Muscle layer of duodenum (tissue), 2 donors: ENCODE measurements around the gene PTPRN2.

ENCODE experiments used
- H3K27ac ChIP-seq: one replicate; pipeline ENCODE4 v1.7.0; 2013; ENCODE audit warnings: mild to moderate bottlenecking, low read length
- H3K27me3 ChIP-seq: one replicate; pipeline ENCODE4 v1.7.0; 2013; ENCODE audit warnings: low read depth, mild to moderate bottlenecking, control low read depth, low read length
- H3K36me3 ChIP-seq, 2 donors: one replicate each; pipeline ENCODE4 v1.7.0; 2013; ENCODE audit warnings: low read length in 2 of 2, control low read depth in 1 of 2, mild to moderate bottlenecking in 1 of 2; ENCODE audit not compliant: insufficient read depth in 2 of 2, control insufficient read depth in 1 of 2
- H3K4me1 ChIP-seq, 2 donors: one replicate each; pipeline ENCODE4 v1.7.0; 2013; ENCODE audit warnings: low read length in 2 of 2, mild to moderate bottlenecking in 2 of 2, control low read depth in 1 of 2, moderate library complexity in 1 of 2; ENCODE audit not compliant: insufficient read depth in 2 of 2, control insufficient read depth in 1 of 2
- H3K4me3 ChIP-seq, 2 donors: one replicate each; pipeline ENCODE4 v1.7.0; 2013; ENCODE audit warnings: low read length in 2 of 2, low read depth in 1 of 2, mild to moderate bottlenecking in 1 of 2
- H3K9me3 ChIP-seq, 2 donors: one replicate each; pipeline ENCODE4 v1.7.0; 2013; ENCODE audit warnings: low read length in 2 of 2, control low read depth in 1 of 2, mild to moderate bottlenecking in 1 of 2; ENCODE audit not compliant: control insufficient read depth in 1 of 2
- donor health status: healthy.

PTPRN2 gene

DNA sequence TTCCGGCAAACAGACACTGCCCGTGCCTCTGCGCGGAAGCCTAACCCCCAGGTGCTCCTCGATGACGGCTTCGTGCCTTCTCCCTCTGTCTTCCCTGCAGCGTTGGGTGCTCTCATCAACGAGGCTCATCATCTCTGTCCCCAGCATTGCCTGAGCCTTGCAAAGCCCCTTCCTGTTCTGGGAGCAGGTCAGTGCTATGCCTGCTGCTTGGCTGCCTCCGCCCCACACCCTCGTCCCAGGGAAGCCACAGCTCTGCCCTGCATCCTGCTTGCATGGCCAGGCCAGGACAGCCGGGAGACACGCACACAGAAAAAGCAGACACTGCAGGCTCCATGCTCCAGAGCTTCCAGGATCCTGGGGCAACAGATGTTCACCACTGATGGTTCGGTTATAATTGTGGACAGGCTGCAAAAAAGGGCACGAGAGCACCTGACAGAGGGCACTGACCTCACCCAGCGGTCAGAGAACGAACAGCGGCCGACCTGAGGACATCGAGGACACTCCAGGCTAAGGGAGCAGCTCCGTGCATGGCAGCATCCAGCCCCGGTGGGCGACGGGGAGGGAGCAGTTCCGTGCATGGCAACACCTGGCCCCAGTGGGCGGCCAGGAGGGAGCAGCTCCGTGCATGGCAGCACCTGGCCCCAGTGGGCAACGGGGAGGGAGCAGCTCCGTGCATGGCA lies 265.5 kb downstream of the PTPRN2 start:
- Histone ChIP-seq H3K36me3 (no peaks in the 10 kb centered on the region), H3K4me3 (no peak overlapping the region), H3K27me3 (no peaks in the 10 kb centered on the region), H3K4me1 (no peaks in the 10 kb centered on the region), H3K9me3 (no peaks in the 10 kb centered on the region), H3K27ac (no peak overlapping the region)

DNA sequence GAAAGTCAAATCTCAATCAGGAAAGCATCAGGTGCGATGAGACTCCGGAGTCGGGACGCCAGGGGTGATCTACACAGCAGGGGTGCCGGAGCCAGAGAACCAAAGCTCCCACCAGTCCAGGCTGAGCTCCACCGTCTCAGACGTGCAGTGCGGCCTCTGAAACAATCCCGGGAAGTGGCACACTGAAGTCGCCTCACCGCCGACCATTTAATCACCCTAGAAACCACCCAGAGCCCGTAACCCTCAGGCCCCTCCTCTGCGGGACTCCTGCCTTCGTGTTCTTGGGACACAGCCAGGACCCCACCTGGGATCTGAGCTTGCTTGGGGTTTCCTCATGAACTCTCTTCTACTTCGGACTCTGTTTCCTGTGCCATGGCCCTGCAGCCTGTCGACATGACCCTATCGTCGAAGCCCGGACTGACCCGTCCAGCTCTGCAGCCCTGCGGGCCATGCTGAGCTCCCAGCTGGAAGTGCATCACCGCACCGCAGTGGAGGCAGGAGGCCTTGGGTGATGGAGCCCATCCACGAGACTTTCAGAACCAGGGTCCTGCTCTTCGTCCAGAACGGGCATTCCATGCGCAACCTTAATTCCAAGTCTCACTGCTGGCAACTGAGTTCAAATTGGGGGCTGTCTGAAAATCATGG lies 266.4 kb downstream of the PTPRN2 start:
- H3K36me3 ChIP-seq = no peaks in the 10 kb centered on the region
- H3K9me3 ChIP-seq = no peaks in the 10 kb centered on the region
- no peak overlapping the region for H3K4me3 ChIP-seq
- no peaks in the 10 kb centered on the region for H3K4me1 ChIP-seq
- H3K27me3 ChIP-seq = no peaks in the 10 kb centered on the region
- H3K27ac ChIP-seq = no peak overlapping the region

DNA sequence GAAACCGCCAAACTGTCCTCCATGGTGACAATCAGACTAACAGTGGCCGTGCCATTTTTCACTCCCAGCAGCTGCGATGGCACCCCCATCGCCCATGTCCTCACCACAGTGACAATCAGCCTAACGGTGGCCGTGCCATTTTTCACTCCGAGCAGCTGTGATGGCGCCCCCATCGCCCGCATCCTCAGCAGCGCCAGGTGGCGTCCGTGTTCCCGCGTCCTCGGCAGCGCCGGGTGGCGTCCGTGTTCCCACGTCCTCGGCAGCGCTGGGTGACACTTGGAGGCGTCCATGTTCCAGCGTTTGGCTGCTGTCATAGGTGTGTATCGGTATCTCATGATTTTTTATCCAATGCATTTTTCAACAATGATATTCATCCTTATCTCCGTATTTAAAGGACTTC lies 267.3 kb downstream of the PTPRN2 start:
- no peaks in the 10 kb centered on the region for H3K36me3 ChIP-seq
- no peak overlapping the region for H3K27ac ChIP-seq
- no peak overlapping the region for H3K4me3 ChIP-seq
- H3K4me1 ChIP-seq = no peaks in the 10 kb centered on the region
- no peaks in the 10 kb centered on the region for H3K9me3 ChIP-seq
- H3K27me3 ChIP-seq = no peaks in the 10 kb centered on the region

DNA sequence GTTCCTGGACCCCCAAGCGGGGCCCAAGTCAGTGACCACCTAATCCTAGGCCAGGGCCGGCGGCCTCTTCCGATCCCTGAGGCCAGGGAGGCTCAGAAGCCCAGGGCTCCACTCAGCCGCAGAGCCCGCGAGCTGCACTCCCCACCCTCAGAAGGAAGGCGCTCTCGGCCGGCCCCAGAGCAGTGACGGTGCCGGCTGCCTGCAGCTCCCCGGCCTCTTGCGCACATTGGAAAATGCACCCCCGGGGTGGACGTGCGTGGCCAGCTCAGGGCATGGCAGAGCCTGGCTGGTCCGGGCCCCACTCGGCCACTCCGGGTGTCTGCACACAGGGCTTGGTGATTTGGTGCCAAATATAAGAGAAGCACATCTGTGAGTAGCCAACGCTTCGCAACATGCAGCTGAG lies 269.1 kb downstream of the PTPRN2 start:
- Histone ChIP-seq H3K36me3 (no peaks in the 10 kb centered on the region), H3K27me3 (no peaks in the 10 kb centered on the region), H3K4me1 (no peaks in the 10 kb centered on the region), H3K27ac (no peak overlapping the region), H3K9me3 (no peaks in the 10 kb centered on the region), H3K4me3 (no peak overlapping the region)

DNA sequence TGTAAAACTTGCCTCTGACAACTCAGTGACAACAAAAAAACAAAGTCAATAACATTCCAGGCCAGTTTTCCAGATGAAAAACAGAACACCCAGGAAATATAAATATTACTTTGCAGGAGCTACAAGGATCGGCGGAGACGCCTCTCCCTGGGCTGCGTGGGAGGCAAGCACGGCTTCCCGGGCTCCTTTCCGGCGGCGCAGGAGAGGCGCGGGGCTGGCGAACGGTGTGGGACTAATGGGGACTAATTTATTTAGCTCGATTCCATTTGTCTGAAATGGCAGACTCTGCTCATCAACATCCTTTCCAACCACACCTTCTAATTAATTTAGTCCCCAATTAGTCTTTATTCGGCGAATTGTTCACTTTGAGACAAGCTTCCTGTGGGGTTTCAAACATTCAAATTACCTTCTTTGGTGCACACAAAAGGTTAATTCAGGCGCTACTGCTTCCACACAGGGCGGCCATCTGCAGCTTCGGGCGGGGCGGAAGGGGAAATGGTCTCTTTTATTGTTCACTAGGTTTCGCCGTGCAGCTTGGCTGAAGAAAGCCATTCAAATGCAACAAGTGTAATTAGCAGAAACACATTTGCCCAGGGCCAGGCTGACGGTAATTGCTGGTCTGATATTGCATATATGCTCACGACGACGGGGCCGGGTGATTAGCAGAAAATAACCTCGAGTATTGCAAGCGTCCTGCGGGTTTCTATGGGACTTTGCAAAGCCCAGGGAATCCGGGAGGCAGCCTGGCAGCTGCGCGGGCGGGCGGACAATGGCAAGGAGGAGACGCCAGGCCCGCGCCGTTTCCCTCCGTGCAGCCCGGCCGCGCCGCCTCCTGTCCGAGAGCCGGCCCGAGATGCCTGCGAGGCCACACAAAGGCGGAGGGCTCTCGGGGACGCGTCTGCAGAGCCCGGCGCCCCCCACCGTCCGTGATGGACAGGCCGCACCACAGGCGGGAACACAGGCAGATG lies 270.1 kb downstream of the PTPRN2 start:
- no peak overlapping the region for H3K27ac ChIP-seq
- H3K9me3 ChIP-seq = no peaks in the 10 kb centered on the region
- H3K36me3 ChIP-seq = no peaks in the 10 kb centered on the region
- H3K27me3 ChIP-seq = no peaks in the 10 kb centered on the region
- H3K4me1 ChIP-seq = no peaks in the 10 kb centered on the region
- H3K4me3 ChIP-seq = peak overlapping the region in 1 of 2 donors; percentile 32

DNA sequence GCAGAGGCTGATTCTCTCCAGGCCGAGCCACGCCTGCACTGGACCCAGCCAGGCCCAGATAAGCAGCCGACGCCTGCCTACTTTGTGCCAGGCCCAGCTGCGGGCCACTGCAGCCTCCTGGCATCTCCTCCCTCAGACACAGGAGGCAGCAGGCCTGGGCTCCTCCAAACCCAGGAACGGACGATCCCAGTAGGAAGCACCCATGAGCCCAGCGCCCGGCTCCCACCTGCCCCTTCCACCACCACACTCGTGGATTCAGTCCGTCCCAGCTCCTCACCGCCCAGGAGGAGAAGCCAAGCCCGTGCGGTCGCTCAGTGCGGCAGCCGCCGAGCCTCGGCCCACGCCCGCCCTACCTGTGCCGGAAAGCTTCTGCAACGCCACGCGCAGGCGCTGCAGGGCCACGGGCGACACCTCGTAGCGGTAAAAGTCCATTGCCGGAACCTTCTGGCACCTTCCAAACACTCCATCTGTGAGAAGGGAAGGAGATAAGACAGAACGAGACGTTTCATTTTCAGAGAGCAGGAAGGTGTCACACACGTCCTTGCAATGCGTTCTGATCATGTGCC lies 271.1 kb downstream of the PTPRN2 start:
- no peak overlapping the region for H3K27ac ChIP-seq
- H3K36me3 ChIP-seq = no peaks in the 10 kb centered on the region
- no peaks in the 10 kb centered on the region for H3K27me3 ChIP-seq
- H3K9me3 ChIP-seq = no peaks in the 10 kb centered on the region
- H3K4me3 ChIP-seq = no peak overlapping the region
- no peaks in the 10 kb centered on the region for H3K4me1 ChIP-seq

DNA sequence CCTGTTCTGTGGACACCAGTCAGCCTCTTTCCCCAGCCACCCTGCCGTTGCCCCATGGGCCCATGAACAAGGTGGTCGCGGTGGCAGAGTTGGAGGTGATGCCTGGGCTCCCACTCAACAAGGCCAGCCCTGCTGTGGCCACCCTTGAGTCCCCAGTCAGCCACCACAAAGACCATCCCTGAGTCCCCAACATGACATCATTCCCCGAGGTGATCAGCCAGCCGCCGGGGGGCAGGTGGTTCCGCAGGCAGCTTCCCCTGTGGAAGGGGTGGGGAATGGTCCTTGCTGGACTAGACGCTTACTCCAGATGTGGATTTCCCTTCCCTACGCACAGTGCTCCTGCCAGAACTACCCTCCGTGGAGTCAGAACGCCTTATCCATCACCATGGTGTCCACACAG lies 271.7 kb downstream of the PTPRN2 start:
- no peak overlapping the region for H3K4me3 ChIP-seq
- H3K4me1 ChIP-seq = no peaks in the 10 kb centered on the region
- H3K9me3 ChIP-seq = no peaks in the 10 kb centered on the region
- no peaks in the 10 kb centered on the region for H3K36me3 ChIP-seq
- H3K27ac ChIP-seq = no peak overlapping the region
- H3K27me3 ChIP-seq = no peaks in the 10 kb centered on the region

DNA sequence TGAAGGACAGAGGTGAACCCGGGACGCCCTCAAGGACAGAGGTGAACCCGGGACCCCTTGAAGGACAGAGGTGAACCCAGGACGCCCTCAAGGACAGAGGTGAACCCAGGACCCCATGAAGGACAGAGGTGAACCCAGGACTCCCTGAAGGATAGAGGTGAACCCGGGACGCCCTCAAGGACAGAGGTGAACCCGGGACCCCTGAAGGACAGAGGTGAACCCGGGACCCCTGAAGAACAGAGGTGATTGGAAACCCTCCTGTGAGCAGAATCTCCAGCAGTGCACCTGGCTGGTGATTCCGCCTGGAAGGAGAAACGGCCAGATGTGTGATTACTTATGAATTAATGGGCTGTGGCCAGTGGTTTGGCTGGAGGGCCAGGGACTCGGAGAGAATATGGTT lies 272.3 kb downstream of the PTPRN2 start:
- Histone ChIP-seq H3K27ac (no peak overlapping the region), H3K4me1 (no peaks in the 10 kb centered on the region), H3K9me3 (no peaks in the 10 kb centered on the region), H3K4me3 (no peak overlapping the region), H3K27me3 (no peaks in the 10 kb centered on the region), H3K36me3 (no peaks in the 10 kb centered on the region)

DNA sequence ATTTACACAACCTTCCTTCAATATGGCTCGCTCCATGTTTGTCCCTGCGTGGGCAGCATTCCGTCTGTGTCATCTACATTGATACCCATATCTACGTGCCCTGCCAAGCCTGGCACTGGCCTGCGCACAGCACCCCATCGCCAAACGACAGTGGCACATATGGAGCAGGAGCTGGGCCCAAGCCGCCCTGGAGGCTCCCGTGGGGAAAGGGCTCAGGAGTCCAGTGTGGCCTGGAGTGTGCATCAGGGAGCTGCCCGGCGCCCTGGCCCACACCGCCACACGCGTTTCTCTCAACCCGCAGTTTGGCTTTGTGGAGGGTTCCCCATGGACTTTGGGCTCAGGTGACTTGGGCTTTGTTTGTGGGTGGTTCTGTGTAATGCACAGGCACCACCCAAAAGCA lies 273.2 kb downstream of the PTPRN2 start:
- H3K4me3 ChIP-seq = no peak overlapping the region
- peaks cover 0 to 4% of the 10 kb centered on the region in 2 donors for H3K9me3 ChIP-seq
- no peaks in the 10 kb centered on the region for H3K4me1 ChIP-seq
- H3K27ac ChIP-seq = no peak overlapping the region
- no peaks in the 10 kb centered on the region for H3K36me3 ChIP-seq
- H3K27me3 ChIP-seq = no peaks in the 10 kb centered on the region

DNA sequence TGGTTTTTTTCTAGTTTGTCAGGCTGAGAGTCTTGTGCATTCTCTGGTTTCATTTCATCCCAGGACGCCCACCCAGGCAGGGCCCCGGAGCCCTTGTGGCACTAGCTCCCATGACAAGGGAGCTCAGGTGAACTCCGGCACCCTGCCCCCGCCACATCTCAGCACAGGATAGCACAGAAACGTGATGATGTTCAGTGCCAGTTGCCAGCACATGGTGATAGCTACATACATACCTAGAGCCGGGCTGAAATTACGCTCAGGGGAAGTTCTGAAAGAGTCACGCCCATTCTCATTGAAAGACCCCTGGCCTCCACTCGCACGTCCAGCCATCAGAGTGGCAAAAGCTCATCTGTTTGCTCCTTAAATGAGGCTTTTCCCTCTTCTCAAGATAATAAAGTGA lies 273.7 kb downstream of the PTPRN2 start:
- H3K9me3 ChIP-seq = peaks cover 0 to 4% of the 10 kb centered on the region in 2 donors
- H3K36me3 ChIP-seq = no peaks in the 10 kb centered on the region
- H3K4me3 ChIP-seq = no peak overlapping the region
- no peaks in the 10 kb centered on the region for H3K27me3 ChIP-seq
- no peak overlapping the region for H3K27ac ChIP-seq
- H3K4me1 ChIP-seq = no peaks in the 10 kb centered on the region

DNA sequence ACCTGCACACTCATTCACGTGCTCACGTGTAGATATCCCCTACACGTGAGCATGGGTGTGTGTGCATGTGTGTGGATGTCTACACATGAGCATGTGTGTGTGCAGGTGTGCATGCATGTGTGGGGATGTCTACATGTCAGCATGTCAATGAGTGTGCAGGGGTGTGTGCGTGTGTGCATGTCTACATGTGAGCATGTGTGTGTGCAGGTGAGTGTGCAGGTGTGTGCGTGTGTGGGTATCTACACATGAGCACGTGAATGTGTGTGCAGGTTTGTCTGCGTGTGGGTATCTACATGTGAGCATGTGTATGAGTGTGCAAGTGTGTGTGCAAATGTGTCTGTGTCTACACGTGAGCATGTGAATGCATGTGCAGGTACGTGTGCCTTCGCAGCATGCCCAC lies 274.8 kb downstream of the PTPRN2 start:
- no peak overlapping the region for H3K4me3 ChIP-seq
- H3K36me3 ChIP-seq = no peaks in the 10 kb centered on the region
- H3K4me1 ChIP-seq = no peaks in the 10 kb centered on the region
- no peaks in the 10 kb centered on the region for H3K27me3 ChIP-seq
- no peak overlapping the region for H3K27ac ChIP-seq
- H3K9me3 ChIP-seq = peaks cover 0 to 5% of the 10 kb centered on the region in 2 donors
